ENCODE results near the gene PPARD.
"Not testable (repeated sequence)": the region's sequence is repeated elsewhere in the genome, so short reads cannot be mapped to it uniquely, and the experiment has no call there.

PPARD gene

GRCh38 chr6:35327349-35328027 is 14.9 kb upstream of the PPARD start:
- H3K4me3 ChIP-seq (replicated peaks; ENCODE audit: low read depth, low read length), result no peak overlapping the region
- TF ChIP-seq, protein P1, sequence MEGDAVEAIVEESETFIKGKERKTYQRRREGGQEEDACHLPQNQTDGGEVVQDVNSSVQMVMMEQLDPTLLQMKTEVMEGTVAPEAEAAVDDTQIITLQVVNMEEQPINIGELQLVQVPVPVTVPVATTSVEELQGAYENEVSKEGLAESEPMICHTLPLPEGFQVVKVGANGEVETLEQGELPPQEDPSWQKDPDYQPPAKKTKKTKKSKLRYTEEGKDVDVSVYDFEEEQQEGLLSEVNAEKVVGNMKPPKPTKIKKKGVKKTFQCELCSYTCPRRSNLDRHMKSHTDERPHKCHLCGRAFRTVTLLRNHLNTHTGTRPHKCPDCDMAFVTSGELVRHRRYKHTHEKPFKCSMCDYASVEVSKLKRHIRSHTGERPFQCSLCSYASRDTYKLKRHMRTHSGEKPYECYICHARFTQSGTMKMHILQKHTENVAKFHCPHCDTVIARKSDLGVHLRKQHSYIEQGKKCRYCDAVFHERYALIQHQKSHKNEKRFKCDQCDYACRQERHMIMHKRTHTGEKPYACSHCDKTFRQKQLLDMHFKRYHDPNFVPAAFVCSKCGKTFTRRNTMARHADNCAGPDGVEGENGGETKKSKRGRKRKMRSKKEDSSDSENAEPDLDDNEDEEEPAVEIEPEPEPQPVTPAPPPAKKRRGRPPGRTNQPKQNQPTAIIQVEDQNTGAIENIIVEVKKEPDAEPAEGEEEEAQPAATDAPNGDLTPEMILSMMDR (IDR thresholded peaks at IDR 0.05; ENCODE audit: low read length, missing control alignments), result peak; percentile 82
- peak; percentile 67 for DNase-seq (ENCODE audit: low read depth)

GRCh38 chr6:35328108-35328723 is 14.1 kb upstream of the PPARD start:
- H3K4me3 ChIP-seq (replicated peaks; ENCODE audit: low read depth, low read length), result no peak overlapping the region
- no peak for DNase-seq (ENCODE audit: low read depth)
- TF ChIP-seq, protein P1 (IDR thresholded peaks at IDR 0.05; ENCODE audit: low read length, missing control alignments), result no peak

DNA sequence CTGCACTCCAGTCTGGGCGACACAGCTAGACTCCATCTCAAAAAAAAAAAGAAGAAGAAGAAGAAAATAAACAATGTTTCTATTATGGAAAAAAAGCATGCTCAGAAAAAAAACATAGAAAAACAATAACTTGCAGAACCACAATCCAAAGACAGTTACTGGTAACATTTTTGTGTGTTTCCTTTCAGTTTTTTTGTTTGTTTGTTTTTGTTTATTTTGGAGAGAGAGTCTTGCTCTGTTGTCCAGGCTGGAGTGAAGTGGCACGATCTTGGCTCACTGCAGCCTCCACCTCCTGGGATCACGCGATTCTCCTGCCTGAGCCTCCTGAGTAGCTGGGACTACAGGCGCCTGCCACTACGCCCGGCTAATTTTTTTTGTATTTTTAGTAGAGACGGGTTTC is 13.4 kb upstream of the PPARD start:
- DNase-seq (ENCODE audit: low read depth); H3K4me3 ChIP-seq (replicated peaks; ENCODE audit: low read depth, low read length): not testable (repeated sequence)

GRCh38 chr6:35330541-35331119 is 11.7 kb upstream of the PPARD start:
- TF ChIP-seq, protein P1 (IDR thresholded peaks at IDR 0.05; ENCODE audit: low read length, missing control alignments), result no peak
- DNase-seq (ENCODE audit: low read depth), result no peak
- no peak overlapping the region for H3K4me3 ChIP-seq (replicated peaks; ENCODE audit: low read depth, low read length)

- DNase-seq (ENCODE audit: low read depth); H3K4me3 ChIP-seq (replicated peaks; ENCODE audit: low read depth, low read length): not testable (repeated sequence)
Observed at GRCh38 chr6:35332074-35332887, 10.1 kb upstream of the PPARD start.

- DNase-seq (ENCODE audit: low read depth), result no peak
- TF ChIP-seq, protein P1 (IDR thresholded peaks at IDR 0.05; ENCODE audit: low read length, missing control alignments), result no peak
Observed at GRCh38 chr6:35341557-35341956, 801 bp upstream of the PPARD start.

GRCh38 chr6:35343092-35343834 is 905 bp downstream of the PPARD start:
- TF ChIP-seq, protein P1 (IDR thresholded peaks at IDR 0.05; ENCODE audit: low read length, missing control alignments), result no peak
- peak overlapping the region; percentile 83 for H3K4me3 ChIP-seq (replicated peaks; ENCODE audit: low read depth, low read length)
- DNase-seq (ENCODE audit: low read depth), result peak; percentile 75

More at GRCh38 chr6:35341557-35341956, 801 bp upstream of the PPARD start:
- no peak overlapping the region for H3K4me3 ChIP-seq (replicated peaks; ENCODE audit: low read depth, low read length)

Data from fibroblast of pulmonary artery (primary cell).